NAMALWA (cell line): Measurements from ENCODE around the gene RAB40B.
A peak's percentile ranks its signal among the peaks of the same experiment; 100 is the strongest.

Experiments
- DNase-seq: peaks from one replicate; pipeline ENCODE4 v3.0.0-alpha.2; 2015; ENCODE audit warnings: low spot score

Gene RAB40B

GRCh38 chr17:82649501-82650261 lies 48.8 kb downstream of the RAB40B start:
- DNase-seq, result no peak

- peak; percentile 35 for DNase-seq
Measured at GRCh38 chr17:82648742-82649331, 49.7 kb downstream of the RAB40B start.

GRCh38 chr17:82648165-82648668 lies 50.3 kb downstream of the RAB40B start, which contains the start of gene WDR45B:
Gene WDR45B, minus strand, starts transcription at chr17:82648444. Its CDS starts 104 bp downstream, at chr17:82648340.
- DNase-seq, result peak; percentile 91

- peak; percentile 46 for DNase-seq
Measured at GRCh38 chr17:82647593-82648164, 50.8 kb downstream of the RAB40B start.

- no peak for DNase-seq
Measured at GRCh38 chr17:82645516-82645915, 53.0 kb downstream of the RAB40B start.

GRCh38 chr17:82644148-82644547 lies 54.4 kb downstream of the RAB40B start:
- no peak for DNase-seq

GRCh38 chr17:82642022-82642421 lies 56.5 kb downstream of the RAB40B start:
- no peak for DNase-seq

GRCh38 chr17:82640036-82640435 lies 58.5 kb downstream of the RAB40B start:
- no peak for DNase-seq

- DNase-seq, result no peak
Measured at GRCh38 chr17:82639628-82640027, 58.9 kb downstream of the RAB40B start.

- DNase-seq, result no peak
Measured at GRCh38 chr17:82638183-82638773, 60.2 kb downstream of the RAB40B start.

GRCh38 chr17:82636626-82637598 lies 61.6 kb downstream of the RAB40B start:
- DNase-seq, result no peak

- DNase-seq, result no peak
Measured at GRCh38 chr17:82633343-82633742, 65.2 kb downstream of the RAB40B start.

GRCh38 chr17:82632451-82632850 lies 66.0 kb downstream of the RAB40B start:
- no peak for DNase-seq

GRCh38 chr17:82631544-82631943 lies 67.0 kb downstream of the RAB40B start:
- DNase-seq, result no peak

GRCh38 chr17:82630212-82630611 lies 68.3 kb downstream of the RAB40B start:
- no peak for DNase-seq

GRCh38 chr17:82629748-82630147 lies 68.8 kb downstream of the RAB40B start:
- DNase-seq, result no peak

GRCh38 chr17:82627405-82627804 lies 71.1 kb downstream of the RAB40B start:
- no peak for DNase-seq

- no peak for DNase-seq
Measured at GRCh38 chr17:82623707-82624106, 74.8 kb downstream of the RAB40B start.

- DNase-seq, result no peak
Measured at GRCh38 chr17:82619641-82620040, 78.9 kb downstream of the RAB40B start.

- no peak for DNase-seq
Measured at GRCh38 chr17:82619211-82619610, 79.3 kb downstream of the RAB40B start.

GRCh38 chr17:82616021-82616711 lies 82.3 kb downstream of the RAB40B start:
- DNase-seq, result no peak
